ENCODE results near the gene ZNF407.

The ZNF407 gene

GRCh38 chr18:75107931-75108276, 510.2 kb downstream of the ZNF407 start:
- TF ChIP-seq FOXA1 (IDR thresholded peaks at IDR 0.05) (no peak), ARNT (IDR thresholded peaks at IDR 0.05) (no peak), LEF1 (IDR thresholded peaks at IDR 0.05; ENCODE audit: borderline replicate concordance) (no peak), PKNOX1 (IDR thresholded peaks at IDR 0.05) (no peak), FOXM1 (IDR thresholded peaks at IDR 0.05; ENCODE audit: borderline replicate concordance) (no peak), L3MBTL2 (conservative IDR thresholded peaks at IDR 0.05) (no peak), BHLHE40 (IDR thresholded peaks at IDR 0.05; ENCODE audit: borderline replicate concordance) (no peak), SUZ12 (IDR thresholded peaks at IDR 0.05) (no peak), TARDBP (IDR thresholded peaks at IDR 0.05) (no peak), NFRKB (IDR thresholded peaks at IDR 0.05) (no peak), CTBP1 (IDR thresholded peaks at IDR 0.05; ENCODE audit: borderline replicate concordance) (no peak), SP1 (IDR thresholded peaks at IDR 0.05) (no peak), HDGF (IDR thresholded peaks at IDR 0.05; ENCODE audit: borderline replicate concordance) (no peak), FOXK2 (IDR thresholded peaks at IDR 0.05) (no peak), ELF4 (IDR thresholded peaks at IDR 0.05) (no peak), ZNF384 (IDR thresholded peaks at IDR 0.05) (no peak)
- ChIA-PET POLR2A (no interaction called here), CTCF (interaction anchor here (0.5 kb wide), 1 partner anchor 15 kb away, joined by 3 read pairs; no protein-coding TSS in a partner anchor)
- DNase-seq (ENCODE audit: extremely low spot score) = no peak

GRCh38 chr18:75108579-75109318, 511.1 kb downstream of the ZNF407 start:
- POLR2A ChIA-PET = no interaction called here
- TF ChIP-seq LEF1 (IDR thresholded peaks at IDR 0.05; ENCODE audit: borderline replicate concordance) = no peak
- TF ChIP-seq FOXK2 (IDR thresholded peaks at IDR 0.05) = no peak
- no peak for TF ChIP-seq PKNOX1 (IDR thresholded peaks at IDR 0.05)
- TF ChIP-seq L3MBTL2 (conservative IDR thresholded peaks at IDR 0.05) = no peak
- TF ChIP-seq FOXA1 (IDR thresholded peaks at IDR 0.05) = no peak
- no peak for TF ChIP-seq ZNF384 (IDR thresholded peaks at IDR 0.05)
- TF ChIP-seq CTBP1 (IDR thresholded peaks at IDR 0.05; ENCODE audit: borderline replicate concordance) = no peak
- no peak for TF ChIP-seq FOXM1 (IDR thresholded peaks at IDR 0.05; ENCODE audit: borderline replicate concordance)
- no peak for TF ChIP-seq BHLHE40 (IDR thresholded peaks at IDR 0.05; ENCODE audit: borderline replicate concordance)
- no peak for TF ChIP-seq SUZ12 (IDR thresholded peaks at IDR 0.05)
- TF ChIP-seq HDGF (IDR thresholded peaks at IDR 0.05; ENCODE audit: borderline replicate concordance) = no peak
- TF ChIP-seq TARDBP (IDR thresholded peaks at IDR 0.05) = no peak
- no peak for TF ChIP-seq SP1 (IDR thresholded peaks at IDR 0.05)
- no peak for TF ChIP-seq ELF4 (IDR thresholded peaks at IDR 0.05)
- TF ChIP-seq NFRKB (IDR thresholded peaks at IDR 0.05) = no peak
- TF ChIP-seq ARNT (IDR thresholded peaks at IDR 0.05) = no peak
- no peak for DNase-seq (ENCODE audit: extremely low spot score)
- CTCF ChIA-PET = no interaction called here

- no peak for DNase-seq (ENCODE audit: extremely low spot score)
- ChIA-PET CTCF (no interaction called here), POLR2A (interaction anchor here (0.9 kb wide), 1 partner anchor 209 kb away, joined by 3 read pairs; no protein-coding TSS in a partner anchor)
- TF ChIP-seq SP1 (IDR thresholded peaks at IDR 0.05) (no peak), L3MBTL2 (conservative IDR thresholded peaks at IDR 0.05) (no peak), FOXK2 (IDR thresholded peaks at IDR 0.05) (no peak), ELF4 (IDR thresholded peaks at IDR 0.05) (no peak), SUZ12 (IDR thresholded peaks at IDR 0.05) (no peak), NFRKB (IDR thresholded peaks at IDR 0.05) (no peak), FOXM1 (IDR thresholded peaks at IDR 0.05; ENCODE audit: borderline replicate concordance) (no peak), LEF1 (IDR thresholded peaks at IDR 0.05; ENCODE audit: borderline replicate concordance) (no peak), ZNF384 (IDR thresholded peaks at IDR 0.05) (no peak), ARNT (IDR thresholded peaks at IDR 0.05) (no peak), FOXA1 (IDR thresholded peaks at IDR 0.05) (no peak)
Measured at GRCh38 chr18:75109319-75109691, 511.6 kb downstream of the ZNF407 start.

- TF ChIP-seq BHLHE40 (IDR thresholded peaks at IDR 0.05; ENCODE audit: borderline replicate concordance) (no peak), ZNF384 (IDR thresholded peaks at IDR 0.05) (no peak), FOXK2 (IDR thresholded peaks at IDR 0.05) (no peak), CTBP1 (IDR thresholded peaks at IDR 0.05; ENCODE audit: borderline replicate concordance) (no peak), HDGF (IDR thresholded peaks at IDR 0.05; ENCODE audit: borderline replicate concordance) (no peak), FOXM1 (IDR thresholded peaks at IDR 0.05; ENCODE audit: borderline replicate concordance) (no peak), LEF1 (IDR thresholded peaks at IDR 0.05; ENCODE audit: borderline replicate concordance) (no peak), ELF4 (IDR thresholded peaks at IDR 0.05) (no peak), TARDBP (IDR thresholded peaks at IDR 0.05) (no peak), NFRKB (IDR thresholded peaks at IDR 0.05) (no peak)
- ChIA-PET CTCF (no interaction called here), POLR2A (interaction anchor here (0.9 kb wide), 1 partner anchor 210 kb away, joined by 3 read pairs; no protein-coding TSS in a partner anchor)
- no peak for DNase-seq (ENCODE audit: extremely low spot score)
Measured at GRCh38 chr18:75109819-75110218, 512.1 kb downstream of the ZNF407 start.

- TF ChIP-seq ZNF384 (IDR thresholded peaks at IDR 0.05) = no peak
- no peak for TF ChIP-seq FOXA1 (IDR thresholded peaks at IDR 0.05)
- no peak for TF ChIP-seq FOXK2 (IDR thresholded peaks at IDR 0.05)
- no peak for TF ChIP-seq CTBP1 (IDR thresholded peaks at IDR 0.05; ENCODE audit: borderline replicate concordance)
- no peak for TF ChIP-seq BHLHE40 (IDR thresholded peaks at IDR 0.05; ENCODE audit: borderline replicate concordance)
- no peak for TF ChIP-seq NFRKB (IDR thresholded peaks at IDR 0.05)
- no peak for TF ChIP-seq SUZ12 (IDR thresholded peaks at IDR 0.05)
- no peak for TF ChIP-seq L3MBTL2 (conservative IDR thresholded peaks at IDR 0.05)
- no peak for DNase-seq (ENCODE audit: extremely low spot score)
- ChIA-PET CTCF (no interaction called here), POLR2A (interaction anchor here (0.9 kb wide), 1 partner anchor 210 kb away, joined by 3 read pairs; no protein-coding TSS in a partner anchor)
Measured at GRCh38 chr18:75110311-75110710, 512.6 kb downstream of the ZNF407 start.

- ChIA-PET POLR2A (no interaction called here), CTCF (no interaction called here)
- DNase-seq (ENCODE audit: extremely low spot score) = no peak
- TF ChIP-seq ZNF384 (IDR thresholded peaks at IDR 0.05) = no peak
- TF ChIP-seq FOXA1 (IDR thresholded peaks at IDR 0.05) = no peak
- TF ChIP-seq FOXK2 (IDR thresholded peaks at IDR 0.05) = no peak
- no peak for TF ChIP-seq ELF4 (IDR thresholded peaks at IDR 0.05)
- no peak for TF ChIP-seq BHLHE40 (IDR thresholded peaks at IDR 0.05; ENCODE audit: borderline replicate concordance)
- TF ChIP-seq PKNOX1 (IDR thresholded peaks at IDR 0.05) = no peak
- no peak for TF ChIP-seq SP1 (IDR thresholded peaks at IDR 0.05)
- TF ChIP-seq HDGF (IDR thresholded peaks at IDR 0.05; ENCODE audit: borderline replicate concordance) = no peak
- no peak for TF ChIP-seq CTBP1 (IDR thresholded peaks at IDR 0.05; ENCODE audit: borderline replicate concordance)
- TF ChIP-seq TARDBP (IDR thresholded peaks at IDR 0.05) = no peak
- no peak for TF ChIP-seq LEF1 (IDR thresholded peaks at IDR 0.05; ENCODE audit: borderline replicate concordance)
- no peak for TF ChIP-seq FOXM1 (IDR thresholded peaks at IDR 0.05; ENCODE audit: borderline replicate concordance)
Measured at GRCh38 chr18:75110846-75111415, 513.3 kb downstream of the ZNF407 start.
